ENCODE data around the gene SMCO4. TPM values are rescaled to one million over a fixed set of nuclear protein-coding genes. Genes with fewer than 3 reads are reported as not detected.
A peak's percentile ranks its signal among the peaks of the same experiment; 100 is the strongest.

Gene SMCO4
- total and polyA plus RNA-seq, 2 donors (not counting 1 experiment from before 2014, with no cell fraction given) = 8.2 to 8.6 TPM

GRCh38 chr11:93487032-93487483, 56.1 kb downstream of the SMCO4 start:
- Histone ChIP-seq H3K9ac (ENCODE audit: insufficient read depth, low read length) (no peak overlapping the region), H3K27me3 (ENCODE audit: control insufficient read depth, insufficient read depth, low read length) (no peaks in the 10 kb centered on the region), H3K27ac (ENCODE audit: insufficient read depth, low read length) (no peak overlapping the region), H4K20me1 (ENCODE audit: control insufficient read depth, extremely low read depth, insufficient read depth, low read length) (no peaks in the 10 kb centered on the region), H3K4me3 (replicated peaks in 1 of 4; ENCODE audit: control extremely low read depth in 1 of 4, insufficient read depth in 1 of 4, low read depth in 3 of 4, low read length in 4 of 4) (no peak overlapping the region), H3K9me3 (ENCODE audit: control insufficient read depth, insufficient read depth, low read depth, low read length) (no peaks in the 10 kb centered on the region), H2AFZ (ENCODE audit: low read length) (no peak overlapping the region), H3K4me2 (ENCODE audit: extremely low read depth, insufficient read depth, low read length) (no peak overlapping the region), H3K4me1 (ENCODE audit: control insufficient read depth, extremely low read depth, insufficient read depth, low read length) (no peaks in the 10 kb centered on the region), H3K36me3 (ENCODE audit: control insufficient read depth, insufficient read depth, low read length) (no peaks in the 10 kb centered on the region), H3K79me2 (ENCODE audit: control insufficient read depth, insufficient read depth, low read length) (no peaks in the 10 kb centered on the region)
- peak in 1 of 2 donors; percentile 3 for DNase-seq (ENCODE audit: low read depth in 2 of 2)
- no peak for TF ChIP-seq EZH2 (IDR thresholded peaks at IDR 0.05; ENCODE audit: low read length, missing control alignments)
- no peak for TF ChIP-seq CTCF (conservative IDR thresholded peaks at IDR 0.05 in 1 of 2, IDR thresholded peaks at IDR 0.05 in 1 of 2; ENCODE audit: low read depth in 1 of 2, low read length in 2 of 2)

- Histone ChIP-seq H3K27me3 (ENCODE audit: control insufficient read depth, insufficient read depth, low read length) (no peaks in the 10 kb centered on the region), H3K79me2 (ENCODE audit: control insufficient read depth, insufficient read depth, low read length) (no peaks in the 10 kb centered on the region), H3K36me3 (ENCODE audit: control insufficient read depth, insufficient read depth, low read length) (no peaks in the 10 kb centered on the region), H3K4me1 (ENCODE audit: control insufficient read depth, extremely low read depth, insufficient read depth, low read length) (no peaks in the 10 kb centered on the region), H3K27ac (ENCODE audit: insufficient read depth, low read length) (no peak overlapping the region), H4K20me1 (ENCODE audit: control insufficient read depth, extremely low read depth, insufficient read depth, low read length) (no peaks in the 10 kb centered on the region), H3K4me2 (ENCODE audit: extremely low read depth, insufficient read depth, low read length) (no peak overlapping the region), H3K4me3 (replicated peaks in 1 of 4; ENCODE audit: control extremely low read depth in 1 of 4, insufficient read depth in 1 of 4, low read depth in 3 of 4, low read length in 4 of 4) (no peak overlapping the region), H2AFZ (ENCODE audit: low read length) (no peak overlapping the region), H3K9me3 (ENCODE audit: control insufficient read depth, insufficient read depth, low read depth, low read length) (no peaks in the 10 kb centered on the region), H3K9ac (ENCODE audit: insufficient read depth, low read length) (no peak overlapping the region)
- no peak for TF ChIP-seq CTCF (conservative IDR thresholded peaks at IDR 0.05 in 1 of 2, IDR thresholded peaks at IDR 0.05 in 1 of 2; ENCODE audit: low read depth in 1 of 2, low read length in 2 of 2)
- no peak for TF ChIP-seq EZH2 (IDR thresholded peaks at IDR 0.05; ENCODE audit: low read length, missing control alignments)
- no peak for DNase-seq (ENCODE audit: low read depth in 2 of 2)
Measured at GRCh38 chr11:93485983-93486382, 57.2 kb downstream of the SMCO4 start.

GRCh38 chr11:93484716-93485115, 58.5 kb downstream of the SMCO4 start:
- H2AFZ ChIP-seq (ENCODE audit: low read length) = no peak overlapping the region
- H3K27ac ChIP-seq (ENCODE audit: insufficient read depth, low read length) = no peak overlapping the region
- no peaks in the 10 kb centered on the region for H3K79me2 ChIP-seq (ENCODE audit: control insufficient read depth, insufficient read depth, low read length)
- DNase-seq (ENCODE audit: low read depth in 2 of 2) = peak; percentile 20 to 77
- H3K4me2 ChIP-seq (ENCODE audit: extremely low read depth, insufficient read depth, low read length) = no peak overlapping the region
- no peaks in the 10 kb centered on the region for H4K20me1 ChIP-seq (ENCODE audit: control insufficient read depth, extremely low read depth, insufficient read depth, low read length)
- H3K4me3 ChIP-seq (replicated peaks in 1 of 4; ENCODE audit: control extremely low read depth in 1 of 4, insufficient read depth in 1 of 4, low read depth in 3 of 4, low read length in 4 of 4) = no peak overlapping the region
- no peaks in the 10 kb centered on the region for H3K27me3 ChIP-seq (ENCODE audit: control insufficient read depth, insufficient read depth, low read length)
- H3K9ac ChIP-seq (ENCODE audit: insufficient read depth, low read length) = no peak overlapping the region
- H3K4me1 ChIP-seq (ENCODE audit: control insufficient read depth, extremely low read depth, insufficient read depth, low read length) = no peaks in the 10 kb centered on the region
- TF ChIP-seq EZH2 (IDR thresholded peaks at IDR 0.05; ENCODE audit: low read length, missing control alignments) = no peak
- TF ChIP-seq CTCF (conservative IDR thresholded peaks at IDR 0.05 in 1 of 2, IDR thresholded peaks at IDR 0.05 in 1 of 2; ENCODE audit: low read depth in 1 of 2, low read length in 2 of 2) = no peak
- H3K9me3 ChIP-seq (ENCODE audit: control insufficient read depth, insufficient read depth, low read depth, low read length) = no peaks in the 10 kb centered on the region
- H3K36me3 ChIP-seq (ENCODE audit: control insufficient read depth, insufficient read depth, low read length) = no peaks in the 10 kb centered on the region
